Heart right ventricle (tissue), 16 donors: Measurements from ENCODE around the gene FAF2. TPM values are rescaled to one million over a fixed set of nuclear protein-coding genes. Genes with fewer than 3 reads are reported as not detected.
A peak's percentile ranks its signal among the peaks of the same experiment; 100 is the strongest.

ENCODE experiments used
- ATAC-seq, 8 donors: fragments of 200-7000 bp; cut with Tn5 transposase; one replicate each; pipeline ENCODE4 v1.9.1; 2020; ENCODE audit warnings: mild to moderate bottlenecking in 8 of 8, moderate library complexity in 8 of 8, moderate number of reproducible peaks in 1 of 8
- DNase-seq, 2 donors: peaks; one replicate each; pipeline ENCODE4 v3.0.0-alpha.2; 2020
- H3K27ac ChIP-seq, 10 donors: fragments of 200-600 bp; sonication (generic) in 2 of 10; one replicate each; pipeline versions ENCODE4 v1.5.0 to v1.8.0; 2020 to 2022; ENCODE audit warnings: mild to moderate bottlenecking in 3 of 10
- H3K27me3 ChIP-seq, 7 donors: fragments of 200-600 bp; one replicate each; pipeline ENCODE4 v1.8.0; 2021 to 2022; ENCODE audit warnings: mild to moderate bottlenecking in 2 of 7
- H3K36me3 ChIP-seq, 9 donors: fragments of 200-600 bp; sonication (generic) in 1 of 9; one replicate each; pipeline versions ENCODE4 v1.5.0 to v1.8.0; 2020 to 2022; ENCODE audit warnings: mild to moderate bottlenecking in 2 of 9
- H3K4me1 ChIP-seq, 9 donors: fragments of 200-600 bp; sonication (generic) in 1 of 9; one replicate each; pipeline versions ENCODE4 v1.5.0 to v1.8.0; 2020 to 2022; ENCODE audit warnings: mild to moderate bottlenecking in 4 of 9
- H3K4me3 ChIP-seq, 10 donors: fragments of 200-600 bp; sonication (generic) in 2 of 10; one replicate each; pipeline versions ENCODE4 v1.5.0 to v1.8.0; 2020 to 2022; ENCODE audit warnings: mild to moderate bottlenecking in 7 of 10, moderate library complexity in 2 of 10
- H3K9me3 ChIP-seq, 11 donors: fragments of 200-600 bp in 10 of 11; sonication (generic) in 2 of 11; one replicate each; pipeline versions ENCODE4 v1.5.0 to v1.8.0; 2013 to 2022; ENCODE audit warnings: mild to moderate bottlenecking in 2 of 11, control low read depth in 1 of 11, moderate library complexity in 1 of 11
- CTCF ChIP-seq, 9 donors: fragments of 200-600 bp; sonication (generic) in 2 of 9; IDR thresholded peaks; one replicate each; pipeline versions ENCODE4 v1.5.0 to v1.8.0; 2021 to 2022; ENCODE audit warnings: antibody characterized with exemption in 9 of 9, mild to moderate bottlenecking in 5 of 9, moderate library complexity in 1 of 9
- WGBS, 2 donors: extraction: QIAGEN DNeasy Blood & Tissue Kit; methylation state at CpG; one replicate each; pipeline ENCODE4 v1.1.7; 2013; ENCODE audit warnings: inconsistent platforms in 1 of 2; 5-methylcytosine and 5-hydroxymethylcytosine counted together
- intact Hi-C, 10 donors: fragments of 100-400 bp; cut with DNase I; formaldehyde crosslinking; loops; one replicate each; pipeline versions ENCODE4 v1.11.1 to v1.14.2; 2022
- polyA plus RNA-seq, 2 donors: library from polyadenylated mRNA; stranded (reverse); fragments of 200-250 nt; gene quantifications; one replicate each; pipeline ENCODE4 v1.2.3, GENCODE V29; 2013
- total RNA-seq, 10 donors: library from RNA; stranded (reverse); fragmentation: NEBNext Ultra II Directional in 3 of 10; extraction: Animal tissue kit (Norgen Biotek cat#: 25700) in 3 of 10; gene quantifications; one replicate each; pipeline versions ENCODE4 v1.2.1 to v1.2.4, GENCODE V29; 2021 to 2023
- donor health status: Arrhythmogenic right ventricular cardiomyopathy.
- donor health status: ischemic (EF 13 %, LVEDD 7.1; RV severe dilation, severe dysfunction).
- donor health status: healthy with polysubstance abuse.
- donor health status: DM: no; HTN: yes; CAD: no.
- donor health status: DM: no; HTN: no; CAD: no.
- donor health status: ischemic (EF 25% LVEDD 6.9; RV normal size, moderate dysfunction).
- donor health status: ischemic (EF 25% LVEDD 5.7; RV mildly dilated, moderate dysfunction).
- donor health status: healthy.
- donor health status: DM: yes; HTN: yes; CAD: no.
- donor health status: Ischemic cardiomyopathy.
- donor health status: ischemic (EF 35%, LVEDD 5.7; RV mildly dilated, moderate dysfunction).
- donor health status: nonischemic (EF 11% LVEDD 7.7; RV severe dilation, severe dysfunction).
- donor health status: DM: yes; HTN: yes; CAD: no.
- donor health status: PGD.
- donor health status: ischemic (EF 29% LVEDD 5.4; RV normal size, mild dysfunction).
- donor health status: nonischemic (EF 23%, LVEDD 6.1; RV moderate dilation, normal function).

Gene FAF2
- total and polyA plus RNA-seq, 12 donors: 10.1 to 19.9 (median 14.6) TPM

- Histone ChIP-seq H3K4me3 (no peak overlapping the region), H3K4me1 (peaks cover 16 to 56% (median 38%) of the 10 kb centered on the region in 9 donors), H3K27me3 (no peaks in the 10 kb centered on the region), H3K27ac (peak overlapping the region in 1 of 10 donors; percentile 50), H3K36me3 (peaks cover 0 to 61% (median 25%) of the 10 kb centered on the region in 9 donors), H3K9me3 (no peaks in the 10 kb centered on the region)
- ATAC-seq (no peak), DNase-seq (no peak)
- intact Hi-C loops: no loop called here
- TF ChIP-seq CTCF (IDR thresholded peaks at IDR 0.05): no peak
- WGBS, 2 donors: 82 to 89% methylated on average over 26 of the region's 26 CpGs
These were observed 81.0 kb downstream of the FAF2 start for GRCh38 chr5:176529116-176529740.

GRCh38 chr5:176529741-176530141 lies 81.6 kb downstream of the FAF2 start:
- Histone ChIP-seq H3K27ac (peak overlapping the region in 1 of 10 donors; percentile 50), H3K4me1 (peaks cover 21 to 61% (median 43%) of the 10 kb centered on the region in 9 donors), H3K4me3 (no peak overlapping the region), H3K27me3 (no peaks in the 10 kb centered on the region), H3K36me3 (peaks cover 0 to 61% (median 25%) of the 10 kb centered on the region in 9 donors), H3K9me3 (no peaks in the 10 kb centered on the region)
- ATAC-seq: no peak
- no peak for DNase-seq
- TF ChIP-seq CTCF (IDR thresholded peaks at IDR 0.05): no peak
- intact Hi-C loops: loop anchor here in 5 of 10 donors (10.0 kb wide), 2 partner anchors 115 to 145 kb away; partner anchors contain the start of genes CLTB (in 5 of the 5), HIGD2A (in 1 of the 5) and NOP16 (in 1 of the 5)
- WGBS, 2 donors: 74 to 79% methylated on average over 11 of the region's 11 CpGs

- H3K27me3 ChIP-seq: no peaks in the 10 kb centered on the region
- WGBS, 2 donors: 66 to 69% methylated on average over 28 of the region's 28 CpGs
- intact Hi-C loops: loop anchor here in 5 of 10 donors (10.0 kb wide), 2 partner anchors 116 to 146 kb away; partner anchors contain the start of genes CLTB (in 5 of the 5), HIGD2A (in 1 of the 5) and NOP16 (in 1 of the 5)
- no peaks in the 10 kb centered on the region for H3K9me3 ChIP-seq
- H3K4me1 ChIP-seq: peaks cover 26 to 68% (median 50%) of the 10 kb centered on the region in 9 donors
- peak overlapping the region in 1 of 10 donors; percentile 29 for H3K4me3 ChIP-seq
- DNase-seq: no peak
- no peak for ATAC-seq
- H3K27ac ChIP-seq: peak overlapping the region in 3 of 10 donors; percentile 50 to 100 (median 57)
- H3K36me3 ChIP-seq: peaks cover 0 to 57% (median 25%) of the 10 kb centered on the region in 9 donors
- TF ChIP-seq CTCF (IDR thresholded peaks at IDR 0.05): no peak
These were observed 82.3 kb downstream of the FAF2 start for GRCh38 chr5:176530393-176530982.
